DND-41 (cell line): ENCODE measurements around the gene ACSM5.

ENCODE experiments used
- EZH2 ChIP-seq: IDR thresholded peaks from 3 replicates; pipeline ENCODE4 v1.6.1; 2012; ENCODE audit warnings: borderline replicate concordance, low read depth, mild to moderate bottlenecking, moderate library complexity, low read length, inconsistent platforms; ENCODE audit not compliant: severe bottlenecking
- TF ChIP-seq, protein P1 (sequence below): IDR thresholded peaks from 2 replicates; pipeline ENCODE4 v1.5.1; 2012; ENCODE audit warnings: borderline replicate concordance, low read length, moderate library complexity, mild to moderate bottlenecking; ENCODE audit not compliant: poor library complexity, severe bottlenecking; ENCODE audit errors: extremely low read depth

DNA sequence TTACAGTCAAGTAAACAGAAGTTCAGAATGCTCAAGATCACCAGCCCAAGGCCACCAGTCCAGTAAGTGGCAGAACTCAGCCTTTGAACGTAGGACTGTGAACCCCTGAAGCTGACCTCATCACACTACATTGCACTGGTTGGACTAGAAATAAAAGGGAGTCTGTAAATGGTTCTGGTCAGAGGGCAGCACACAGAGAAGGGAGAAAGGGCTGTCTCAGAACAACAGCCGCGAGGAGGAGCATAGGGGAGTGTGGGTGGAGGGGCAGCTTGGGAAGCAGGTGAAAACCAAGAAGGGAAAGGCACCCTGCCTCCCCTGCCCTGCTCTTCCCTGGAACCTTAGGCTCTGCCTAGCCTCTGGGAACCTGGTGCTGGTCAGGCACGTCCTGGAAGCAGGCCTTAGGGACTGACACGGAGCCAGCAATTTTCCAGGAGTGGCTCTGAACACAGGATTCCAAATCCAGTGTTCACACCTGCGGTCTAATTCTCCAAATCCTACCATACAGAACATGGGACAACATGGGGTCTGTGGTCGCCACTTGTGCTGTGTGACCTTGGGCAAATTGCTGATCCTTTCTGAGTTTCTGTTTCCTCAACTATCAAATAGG, 11.8 kb upstream of the ACSM5 start:
- TF ChIP-seq, protein P1, sequence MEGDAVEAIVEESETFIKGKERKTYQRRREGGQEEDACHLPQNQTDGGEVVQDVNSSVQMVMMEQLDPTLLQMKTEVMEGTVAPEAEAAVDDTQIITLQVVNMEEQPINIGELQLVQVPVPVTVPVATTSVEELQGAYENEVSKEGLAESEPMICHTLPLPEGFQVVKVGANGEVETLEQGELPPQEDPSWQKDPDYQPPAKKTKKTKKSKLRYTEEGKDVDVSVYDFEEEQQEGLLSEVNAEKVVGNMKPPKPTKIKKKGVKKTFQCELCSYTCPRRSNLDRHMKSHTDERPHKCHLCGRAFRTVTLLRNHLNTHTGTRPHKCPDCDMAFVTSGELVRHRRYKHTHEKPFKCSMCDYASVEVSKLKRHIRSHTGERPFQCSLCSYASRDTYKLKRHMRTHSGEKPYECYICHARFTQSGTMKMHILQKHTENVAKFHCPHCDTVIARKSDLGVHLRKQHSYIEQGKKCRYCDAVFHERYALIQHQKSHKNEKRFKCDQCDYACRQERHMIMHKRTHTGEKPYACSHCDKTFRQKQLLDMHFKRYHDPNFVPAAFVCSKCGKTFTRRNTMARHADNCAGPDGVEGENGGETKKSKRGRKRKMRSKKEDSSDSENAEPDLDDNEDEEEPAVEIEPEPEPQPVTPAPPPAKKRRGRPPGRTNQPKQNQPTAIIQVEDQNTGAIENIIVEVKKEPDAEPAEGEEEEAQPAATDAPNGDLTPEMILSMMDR = no peak
- no peak for TF ChIP-seq EZH2
